Endothelial cell of umbilical vein (primary cell): Measurements from ENCODE around the gene PIGM. TPM values are rescaled to one million over a fixed set of nuclear protein-coding genes. Genes with fewer than 3 reads are reported as not detected.

Experiments used
- BruUV-seq: library from RNA; stranded (reverse); fragments of 400-500 nt; replicated peaks from 2 replicates; lab custom pipeline; 2021; lab: Mats Ljungman, UMichigan
- CTCF ChIA-PET: fragments of 300-600, 350-600 bp; sonication (Branson Sonifier 250); formaldehyde crosslinking; loops from one replicate; lab custom pipeline; 2021; ENCODE audit warnings: antibody characterized with exemption, inconsistent platforms; lab: Charles Lee
- POLR2A ChIA-PET: fragments of 300-600, 350-600 bp; sonication (Branson Sonifier 250); formaldehyde crosslinking; loops from one replicate; lab custom pipeline; 2021; ENCODE audit warnings: antibody characterized with exemption, inconsistent platforms; lab: Charles Lee
- DNase-seq: peaks from one replicate; pipeline ENCODE4 v3.0.0-alpha.2; 2011; ENCODE audit warnings: low read depth, low spot score
- FAIRE-seq: peaks from 2 replicates; lab custom pipeline; 2011; peaks lifted over from hg19 to GRCh38; lab: Jason Lieb, UNC
- H2AFZ ChIP-seq: 2 replicates; pipeline ENCODE4 v1.6.0; 2012; ENCODE audit warnings: low read depth, low read length, control low read depth, inconsistent platforms
- H3K27ac ChIP-seq: 2 replicates; pipeline ENCODE4 v1.5.1; 2011; ENCODE audit warnings: low read depth, mild to moderate bottlenecking, control low read depth, low read length, moderate library complexity; ENCODE audit not compliant: insufficient read depth
- H3K27me3 ChIP-seq, 2 experiments: 2 replicates each; pipeline versions ENCODE4 v1.6.0 to v1.6.1; 2011; ENCODE audit warnings: low read length in 2 of 2, mixed read lengths in 1 of 2; ENCODE audit not compliant: control insufficient read depth in 2 of 2, insufficient read depth in 2 of 2
- H3K36me3 ChIP-seq, 2 experiments: 2 replicates in 1 of 2; 3 replicates in 1 of 2; pipeline ENCODE4 v1.5.1; 2011; ENCODE audit warnings: low read length in 2 of 2, mild to moderate bottlenecking in 1 of 2, moderate library complexity in 1 of 2; ENCODE audit not compliant: control insufficient read depth in 2 of 2, insufficient read depth in 2 of 2; ENCODE audit errors: extremely low read depth in 1 of 2
- H3K4me1 ChIP-seq: 3 replicates; pipeline ENCODE4 v1.5.1; 2011; ENCODE audit warnings: mild to moderate bottlenecking, low read length; ENCODE audit not compliant: control insufficient read depth, insufficient read depth; ENCODE audit errors: extremely low read depth
- H3K4me2 ChIP-seq: 2 replicates; pipeline ENCODE4 v1.6.1; 2011; ENCODE audit warnings: low read length, control low read depth, mixed read lengths; ENCODE audit not compliant: insufficient read depth
- H3K4me3 ChIP-seq, 3 experiments: fragments of 200-600 bp in 1 of 3; sonication (generic), shearing (Covaris generic) in 1 of 3; replicated peaks in 1 of 3; 2 replicates each; pipeline ENCODE4 v1.5.1; 2011 to 2016; ENCODE audit warnings: control low read depth in 3 of 3, low read length in 3 of 3, mild to moderate bottlenecking in 2 of 3, inconsistent platforms in 1 of 3, low read depth in 1 of 3, moderate library complexity in 1 of 3; ENCODE audit not compliant: insufficient read depth in 1 of 3
- H3K79me2 ChIP-seq: 2 replicates; pipeline ENCODE4 v1.6.0; 2012; ENCODE audit warnings: low read length, inconsistent platforms; ENCODE audit not compliant: control insufficient read depth, insufficient read depth
- H3K9ac ChIP-seq: replicated peaks from 2 replicates; pipeline ENCODE3; 2011; ENCODE audit warnings: low read length, control low read depth; ENCODE audit not compliant: insufficient read depth; ENCODE audit errors: extremely low read depth
- H3K9me1 ChIP-seq: replicated peaks from 3 replicates; pipeline ENCODE4 v1.6.0; 2011; ENCODE audit warnings: mild to moderate bottlenecking, low read length; ENCODE audit not compliant: control insufficient read depth, insufficient read depth; ENCODE audit errors: extremely low read depth
- H3K9me3 ChIP-seq: replicated peaks from 2 replicates; pipeline ENCODE4 v1.5.1; 2012; ENCODE audit warnings: low read length, inconsistent platforms; ENCODE audit not compliant: control insufficient read depth, insufficient read depth
- H4K20me1 ChIP-seq: replicated peaks from 2 replicates; pipeline ENCODE3; 2011; ENCODE audit warnings: mild to moderate bottlenecking, low read length; ENCODE audit not compliant: control insufficient read depth, insufficient read depth; ENCODE audit errors: extremely low read depth
- EZH2 ChIP-seq: IDR thresholded peaks from 2 replicates; pipeline ENCODE4 v1.6.1; 2012; ENCODE audit warnings: borderline replicate concordance, low read depth, mild to moderate bottlenecking, moderate library complexity, low read length, inconsistent platforms; ENCODE audit not compliant: severe bottlenecking
- GATA2 ChIP-seq: IDR thresholded peaks from 2 replicates; pipeline ENCODE4 v1.7.0; 2011; ENCODE audit warnings: low read depth, mild to moderate bottlenecking, moderate library complexity, mixed read lengths, low read length; ENCODE audit not compliant: insufficient read length, insufficient read depth
- JUN ChIP-seq: IDR thresholded peaks from 2 replicates; pipeline ENCODE4 v1.6.1; 2011; ENCODE audit warnings: borderline replicate concordance, low read depth; ENCODE audit not compliant: insufficient read length, insufficient read depth
- MYC ChIP-seq: IDR thresholded peaks from one replicate; pipeline ENCODE4 v1.6.1; 2011; ENCODE audit warnings: mild to moderate bottlenecking, low read depth, low read length
- POLR2A ChIP-seq: IDR thresholded peaks from 2 replicates; pipeline ENCODE4 v1.6.1; 2012; ENCODE audit warnings: low read depth, mild to moderate bottlenecking, control low read depth, low read length
- POLR2AphosphoS5 ChIP-seq: IDR thresholded peaks from 2 replicates; pipeline ENCODE4 v1.6.1; 2012; ENCODE audit warnings: low read depth, mild to moderate bottlenecking, control low read depth, low read length, moderate library complexity; ENCODE audit not compliant: insufficient read depth
- dilution Hi-C: fragments of 300-500 bp; cut with MboI; formaldehyde crosslinking; loops from one replicate; pipeline ENCODE4 v1.15.0; 2019; ENCODE audit warnings: low sequenced_read_pairs; ENCODE audit not compliant: extremely low pct_ligation_motif_present
- intact Hi-C: fragments of 100-400 bp; cut with micrococcal nuclease; formaldehyde crosslinking; loops from one replicate; pipeline ENCODE4 v1.10.0; 2022
- polyA plus RNA-seq, 4 experiments: library from polyadenylated mRNA; depleted of rRNA in 3 of 4; stranded (reverse) in 3 of 4; unstranded in 1 of 4; fragments of >200 nt; gene quantifications; 2 replicates each; pipeline versions ENCODE4 v1.2.1 to v1.2.3, GENCODE V29; 2011 to 2012; ENCODE audit warnings: missing spikeins in 1 of 4
- total RNA-seq: library from RNA; stranded (reverse); gene quantifications from 2 replicates; pipeline ENCODE4 v1.2.3, GENCODE V29; 2021
- TF ChIP-seq, protein P1 (sequence below), 2 donors: IDR thresholded peaks; 1 replicate in 1 of 2; 2 replicates in 1 of 2; pipeline ENCODE4 v1.5.1; 2011; ENCODE audit warnings: low read length in 2 of 2, mild to moderate bottlenecking in 2 of 2, moderate library complexity in 2 of 2, control low read depth in 1 of 2, inconsistent platforms in 1 of 2, low read depth in 1 of 2; ENCODE audit not compliant: insufficient read depth in 1 of 2; ENCODE audit errors: extremely low read depth in 1 of 2
- TF ChIP-seq, protein P2 (sequence below): IDR thresholded peaks from 2 replicates; pipeline ENCODE4 v1.6.1; 2011; ENCODE audit not compliant: insufficient read depth, insufficient read length

The PIGM gene
- total and polyA plus RNA-seq, 2 donors (not counting 3 experiments of a cell fraction or from before 2014, with no cell fraction given) = 3.4 to 5.4 TPM

DNA sequence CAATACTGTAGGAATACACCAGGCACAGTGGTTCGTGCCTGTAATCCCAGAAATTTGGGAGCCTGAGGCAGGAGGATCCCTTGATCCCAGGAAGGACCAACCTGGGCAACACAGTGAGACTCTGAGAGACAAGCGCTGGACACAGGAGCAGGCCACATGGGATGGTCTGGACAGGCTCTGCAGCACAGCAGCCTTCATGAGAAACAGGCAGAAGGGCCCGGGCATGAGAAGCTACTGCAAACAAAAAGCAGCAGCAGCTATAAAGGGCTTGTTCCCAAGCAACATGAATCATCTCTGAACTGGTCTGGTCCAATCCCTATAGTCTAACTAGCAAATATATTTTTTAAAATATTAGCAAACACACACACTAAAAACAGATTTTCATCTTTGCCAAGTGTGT is 42.2 kb downstream of the PIGM start:
- no peaks in the 10 kb centered on the region for H3K9me3 ChIP-seq
- H2AFZ ChIP-seq = no peak overlapping the region
- no peaks in the 10 kb centered on the region for H3K36me3 ChIP-seq
- H3K79me2 ChIP-seq = no peaks in the 10 kb centered on the region
- H3K4me3 ChIP-seq = no peak overlapping the region
- BruUV-seq = no TSS peak
- H3K9me1 ChIP-seq = no peaks in the 10 kb centered on the region
- no peaks in the 10 kb centered on the region for H4K20me1 ChIP-seq
- peaks cover 4 to 12% of the 10 kb centered on the region in 2 experiments for H3K27me3 ChIP-seq
- dilution Hi-C loops = no loop called here
- DNase-seq = no peak
- FAIRE-seq = no peak
- no peaks in the 10 kb centered on the region for H3K4me1 ChIP-seq
- TF ChIP-seq GATA2 (no peak), EZH2 (no peak), POLR2AphosphoS5 (no peak), MYC (no peak), POLR2A (no peak), JUN (no peak)
- TF ChIP-seq, protein P1, sequence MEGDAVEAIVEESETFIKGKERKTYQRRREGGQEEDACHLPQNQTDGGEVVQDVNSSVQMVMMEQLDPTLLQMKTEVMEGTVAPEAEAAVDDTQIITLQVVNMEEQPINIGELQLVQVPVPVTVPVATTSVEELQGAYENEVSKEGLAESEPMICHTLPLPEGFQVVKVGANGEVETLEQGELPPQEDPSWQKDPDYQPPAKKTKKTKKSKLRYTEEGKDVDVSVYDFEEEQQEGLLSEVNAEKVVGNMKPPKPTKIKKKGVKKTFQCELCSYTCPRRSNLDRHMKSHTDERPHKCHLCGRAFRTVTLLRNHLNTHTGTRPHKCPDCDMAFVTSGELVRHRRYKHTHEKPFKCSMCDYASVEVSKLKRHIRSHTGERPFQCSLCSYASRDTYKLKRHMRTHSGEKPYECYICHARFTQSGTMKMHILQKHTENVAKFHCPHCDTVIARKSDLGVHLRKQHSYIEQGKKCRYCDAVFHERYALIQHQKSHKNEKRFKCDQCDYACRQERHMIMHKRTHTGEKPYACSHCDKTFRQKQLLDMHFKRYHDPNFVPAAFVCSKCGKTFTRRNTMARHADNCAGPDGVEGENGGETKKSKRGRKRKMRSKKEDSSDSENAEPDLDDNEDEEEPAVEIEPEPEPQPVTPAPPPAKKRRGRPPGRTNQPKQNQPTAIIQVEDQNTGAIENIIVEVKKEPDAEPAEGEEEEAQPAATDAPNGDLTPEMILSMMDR (IDR thresholded peaks at IDR 0.05; ENCODE audit: extremely low read depth in 1 of 2, insufficient read depth in 1 of 2, low read depth in 1 of 2, low read length in 2 of 2) = no peak
- TF ChIP-seq, protein P2, sequence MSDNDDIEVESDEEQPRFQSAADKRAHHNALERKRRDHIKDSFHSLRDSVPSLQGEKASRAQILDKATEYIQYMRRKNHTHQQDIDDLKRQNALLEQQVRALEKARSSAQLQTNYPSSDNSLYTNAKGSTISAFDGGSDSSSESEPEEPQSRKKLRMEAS = no peak
- CTCF ChIA-PET = interaction anchor here (8.6 kb wide), 1 partner anchor 17 kb away, joined by 79 read pairs; no protein-coding TSS in a partner anchor
- H3K27ac ChIP-seq = no peak overlapping the region
- intact Hi-C loops = no loop called here
- H3K4me2 ChIP-seq = no peak overlapping the region
- POLR2A ChIA-PET = no interaction called here
- H3K9ac ChIP-seq = no peak overlapping the region
